NCI-H1092 treated with DMSO at 0.1 percent for 48 hours (cell line): ENCODE measurements around the gene HSD11B2.

Source experiments
- DNase-seq: peaks from one replicate; lab custom pipeline; 2025; lab: John Stamatoyannopoulos, UW

Gene HSD11B2

GRCh38 chr16:67477960-67478554, 47.1 kb downstream of the HSD11B2 start:
- no peak for DNase-seq

DNA sequence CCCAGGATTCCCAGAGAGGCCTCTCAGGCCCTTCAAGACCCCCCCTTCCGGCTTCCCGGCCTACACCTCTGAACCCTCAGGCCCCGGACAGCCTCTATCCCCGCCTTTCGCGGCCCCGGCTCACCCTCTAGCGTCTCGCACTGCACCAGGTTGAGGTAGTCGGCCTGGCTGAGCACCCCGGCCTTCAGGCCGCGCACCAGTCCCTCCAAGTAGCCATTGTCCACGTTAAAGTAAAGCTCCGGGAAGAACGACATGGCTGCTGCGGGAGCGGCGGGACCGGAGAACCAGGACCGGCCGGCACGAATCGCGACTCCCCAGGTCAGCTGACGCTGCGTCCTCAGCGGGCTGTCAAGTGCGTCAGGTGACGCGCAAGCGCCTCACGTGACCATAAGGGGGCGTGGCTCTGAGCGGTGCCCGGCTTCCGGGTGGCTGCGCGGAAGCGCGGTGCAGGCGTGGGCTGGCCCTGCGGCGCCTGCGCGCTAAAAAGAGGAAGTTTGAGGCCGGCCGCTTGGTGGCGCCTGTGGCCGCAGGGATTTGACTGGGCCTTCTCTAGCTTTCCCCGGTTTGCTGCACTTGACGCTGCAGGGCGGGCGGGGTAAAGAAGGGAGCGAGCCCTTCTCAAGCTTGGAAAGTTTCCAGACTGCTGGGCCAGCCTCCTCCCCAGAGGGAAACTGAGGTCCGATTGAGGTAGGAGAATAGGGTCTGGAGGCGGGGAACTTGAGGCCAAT, 50.1 kb downstream of the HSD11B2 start, which contains the start of gene ATP6V0D1:
Gene ATP6V0D1 (minus strand): TSS at position 325 of the 728 bp plus-strand sequence. CDS start 71 bp downstream, at position 254.
- DNase-seq: peak; percentile 97

DNA sequence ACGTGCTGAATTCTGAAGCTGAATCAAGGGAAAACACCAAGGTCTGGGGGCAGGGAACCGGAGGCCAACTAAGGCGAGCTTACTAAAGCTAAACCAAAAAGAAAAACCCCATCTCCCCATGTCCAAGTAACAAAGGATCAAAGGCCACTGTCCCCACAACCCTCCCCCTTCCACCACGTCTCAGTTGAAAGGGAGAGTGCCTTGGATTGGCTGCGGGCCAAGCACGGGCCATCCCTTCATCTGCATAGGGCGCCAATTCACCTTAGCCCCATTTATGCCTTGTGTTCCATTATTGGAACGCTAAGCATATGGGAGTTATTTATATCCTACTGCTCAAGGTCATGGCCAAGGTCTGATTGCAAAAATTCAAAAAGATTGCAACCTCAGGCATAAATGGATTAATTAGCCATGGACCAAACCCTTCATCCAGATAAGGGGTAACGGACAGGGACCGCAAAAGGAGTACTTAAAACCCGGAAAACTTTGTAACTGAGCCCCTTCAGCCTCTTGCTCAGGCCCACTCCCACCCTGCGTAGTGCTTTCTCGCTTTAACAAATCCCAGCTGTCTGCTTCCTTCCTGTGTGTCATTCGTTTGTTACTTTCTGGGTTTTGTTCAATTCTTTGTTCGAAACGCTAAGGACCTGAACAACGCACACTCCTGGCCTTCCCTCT, 50.8 kb downstream of the HSD11B2 start:
- peak; percentile 71 for DNase-seq

DNA sequence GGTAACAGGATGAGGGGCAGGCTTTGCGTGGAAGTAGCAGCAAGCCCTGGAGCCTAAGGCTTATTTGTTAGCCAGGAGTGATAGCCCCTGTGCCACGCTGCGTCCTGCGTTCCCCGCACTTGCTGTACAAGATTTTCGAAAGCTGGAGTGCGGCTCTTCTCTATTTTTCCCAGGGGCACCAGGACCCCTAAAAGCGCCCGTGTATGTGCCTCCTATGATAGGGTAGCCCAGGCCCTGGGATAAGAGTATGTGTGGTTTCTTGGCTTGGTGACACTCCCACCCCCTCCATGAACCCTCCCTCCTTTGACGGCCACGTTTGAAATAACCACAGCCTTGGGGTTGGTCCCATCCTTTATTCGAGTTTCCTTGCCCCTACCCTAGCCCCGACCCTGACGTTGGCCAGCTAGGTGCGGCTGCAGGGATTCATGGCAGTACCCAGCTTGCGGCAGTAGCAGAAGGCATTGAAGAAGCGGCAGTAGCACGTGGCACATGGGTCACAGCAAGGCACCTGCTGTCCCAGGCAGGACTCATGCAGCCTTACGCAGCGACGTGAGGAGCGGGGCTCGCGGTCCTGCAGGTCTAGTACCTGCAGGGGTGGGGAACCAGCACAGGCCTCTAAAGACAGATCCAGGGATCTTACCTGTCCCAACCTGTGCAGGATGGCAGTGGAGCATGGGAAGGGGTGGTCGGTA, 51.5 kb downstream of the HSD11B2 start:
- DNase-seq: no peak

DNA sequence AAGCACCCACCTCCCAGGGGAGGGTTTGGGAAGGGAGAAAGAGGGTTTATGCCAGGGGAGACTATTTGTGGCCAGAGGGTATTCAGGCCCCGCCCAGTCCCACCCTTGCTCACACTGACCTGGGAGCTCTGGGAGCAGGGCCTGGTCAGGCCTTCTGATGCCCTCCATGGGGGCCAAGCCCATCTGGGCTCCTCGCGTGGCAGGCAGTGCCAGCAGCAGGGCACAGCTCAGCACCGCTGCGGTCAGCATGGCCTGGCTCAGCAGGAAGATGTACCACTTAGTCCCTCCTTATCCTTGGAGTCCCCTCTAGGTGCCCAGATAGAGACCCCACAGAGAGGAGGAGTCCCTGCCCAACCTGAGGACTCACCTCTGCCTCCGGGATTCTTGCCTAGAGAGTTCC, 52.2 kb downstream of the HSD11B2 start, which contains the start of gene AGRP:
Gene AGRP (minus strand): TSS at position 398 of the 400 bp plus-strand sequence. CDS start 149 bp downstream, at position 249.
- no peak for DNase-seq

DNA sequence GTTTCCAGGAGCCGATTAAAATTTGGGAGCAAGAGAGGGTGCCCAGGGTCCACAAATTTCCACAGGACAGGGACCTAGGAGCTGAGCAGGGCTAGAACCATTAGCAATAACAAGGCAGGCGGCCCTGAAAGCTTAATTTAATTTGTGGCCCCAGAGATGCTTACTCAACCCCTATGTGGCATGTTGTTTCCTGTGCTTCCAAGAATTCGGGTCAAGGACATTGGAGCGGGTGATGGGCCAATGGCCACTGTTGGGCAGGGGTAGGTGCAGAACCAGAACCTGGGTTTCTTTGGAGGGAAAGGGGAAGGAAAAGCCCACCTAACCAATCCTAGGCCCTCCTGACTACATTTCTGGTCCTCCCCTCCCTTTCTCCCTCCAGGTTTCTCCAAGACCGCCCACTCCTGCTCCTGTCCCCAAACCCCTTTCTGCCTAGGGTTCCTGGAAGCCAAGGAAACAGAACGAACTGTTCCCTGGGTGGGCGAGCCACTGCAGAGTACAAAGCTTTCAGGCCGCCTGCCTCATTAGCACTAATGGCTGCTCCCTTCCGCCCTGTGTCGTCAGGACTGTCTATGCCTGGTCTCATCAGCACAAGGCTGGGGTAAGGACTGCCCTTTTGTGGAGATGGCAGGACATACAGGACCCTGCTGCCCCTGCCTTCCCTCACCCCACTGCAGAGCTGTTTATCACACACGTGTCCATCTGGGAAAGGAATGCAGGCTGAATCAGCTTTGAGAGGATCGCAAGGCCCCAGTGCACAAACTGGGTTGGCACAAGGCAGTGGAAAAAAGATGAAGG, 53.0 kb downstream of the HSD11B2 start:
- no peak for DNase-seq

GRCh38 chr16:67486805-67487204, 55.9 kb downstream of the HSD11B2 start:
- no peak for DNase-seq
